ENCODE measurements around the gene NEB. TPM values are rescaled to one million over a fixed set of nuclear protein-coding genes. Genes with fewer than 3 reads are reported as not detected.
"Not testable (repeated sequence)": the region's sequence is repeated elsewhere in the genome, so short reads cannot be mapped to it uniquely, and the experiment has no call there.

Gene NEB
- total RNA-seq, 2 donors from 2014 or later: 0.57 to 1.8 TPM

- no peak for DNase-seq (ENCODE audit: low spot score)
- intact Hi-C loops (cut with DNase I): no loop called here
Measured at GRCh38 chr2:151665959-151666358, 68.3 kb downstream of the NEB start.

GRCh38 chr2:151664520-151664919 is 69.8 kb downstream of the NEB start:
- intact Hi-C loops (cut with DNase I): no loop called here

GRCh38 chr2:151661625-151662024 is 72.7 kb downstream of the NEB start:
- no peak for DNase-seq (ENCODE audit: low spot score)
- intact Hi-C loops (cut with DNase I): no loop called here

More at GRCh38 chr2:151664520-151664919, 69.8 kb downstream of the NEB start:
- DNase-seq (ENCODE audit: low spot score): no peak

GRCh38 chr2:151658081-151658480 is 76.2 kb downstream of the NEB start:
- intact Hi-C loops (cut with DNase I): no loop called here

GRCh38 chr2:151657667-151658076 is 76.6 kb downstream of the NEB start:
- intact Hi-C loops (cut with DNase I): no loop called here
- DNase-seq (ENCODE audit: low spot score): no peak

More at GRCh38 chr2:151658081-151658480, 76.2 kb downstream of the NEB start:
- DNase-seq (ENCODE audit: low spot score): no peak

GRCh38 chr2:151655663-151656398 is 78.4 kb downstream of the NEB start:
- intact Hi-C loops (cut with DNase I): no loop called here
- no peak for DNase-seq (ENCODE audit: low spot score)

DNA sequence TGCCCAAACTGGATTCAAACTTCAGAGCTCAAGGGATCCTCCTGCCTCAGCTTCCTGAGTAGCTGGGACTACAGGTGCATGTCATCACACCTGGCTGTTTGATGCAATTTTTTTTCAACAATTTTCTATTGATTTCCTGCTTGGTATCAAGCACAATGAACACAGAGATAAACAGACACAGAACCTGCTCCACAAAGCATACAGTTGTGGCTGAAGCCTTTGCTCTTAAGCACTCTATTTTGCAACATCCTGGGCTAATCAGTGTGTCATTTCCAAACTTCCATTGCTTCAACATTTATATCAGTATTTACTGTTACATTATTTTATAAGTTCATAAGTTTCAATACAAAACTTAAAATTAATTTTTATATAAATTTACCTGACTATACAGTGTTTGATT is 79.4 kb downstream of the NEB start:
- intact Hi-C loops (cut with DNase I): no loop called here
- no peak for DNase-seq (ENCODE audit: low spot score)

GRCh38 chr2:151654085-151654484 is 80.2 kb downstream of the NEB start:
- DNase-seq (ENCODE audit: low spot score): no peak
- intact Hi-C loops (cut with DNase I): no loop called here

- intact Hi-C loops (cut with DNase I): no loop called here
- no peak for DNase-seq (ENCODE audit: low spot score)
Measured at GRCh38 chr2:151651274-151651673, 83.0 kb downstream of the NEB start.

DNA sequence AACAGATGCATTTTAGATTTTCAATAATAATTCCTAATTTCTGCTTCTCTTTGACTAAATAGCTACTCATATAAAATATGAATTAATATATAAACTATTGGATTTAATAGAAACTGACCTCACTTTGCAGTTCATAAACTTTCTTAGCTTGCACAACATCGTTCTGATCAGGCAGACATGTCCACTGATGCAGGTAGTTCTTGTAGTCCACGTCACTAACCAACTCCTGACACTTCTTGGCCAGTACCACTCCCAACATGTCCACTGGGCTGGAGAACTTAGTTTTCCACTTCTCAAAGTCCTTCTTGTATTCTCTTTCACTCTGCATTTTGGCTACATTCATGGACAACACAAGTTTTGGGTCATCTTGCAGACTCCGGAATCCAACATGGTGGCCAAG is 83.8 kb downstream of the NEB start:
- intact Hi-C loops (cut with DNase I): no loop called here
- no peak for DNase-seq (ENCODE audit: low spot score)

- intact Hi-C loops (cut with DNase I): no loop called here
- no peak for DNase-seq (ENCODE audit: low spot score)
Measured at GRCh38 chr2:151649966-151650365, 84.3 kb downstream of the NEB start.

GRCh38 chr2:151649400-151649799 is 84.9 kb downstream of the NEB start:
- intact Hi-C loops (cut with DNase I): no loop called here
- no peak for DNase-seq (ENCODE audit: low spot score)

GRCh38 chr2:151646512-151646911 is 87.8 kb downstream of the NEB start:
- intact Hi-C loops (cut with DNase I); DNase-seq (ENCODE audit: low spot score): not testable (repeated sequence)

- no peak for DNase-seq (ENCODE audit: low spot score)
- intact Hi-C loops (cut with DNase I): no loop called here
Measured at GRCh38 chr2:151644580-151644979, 89.7 kb downstream of the NEB start.

DNA sequence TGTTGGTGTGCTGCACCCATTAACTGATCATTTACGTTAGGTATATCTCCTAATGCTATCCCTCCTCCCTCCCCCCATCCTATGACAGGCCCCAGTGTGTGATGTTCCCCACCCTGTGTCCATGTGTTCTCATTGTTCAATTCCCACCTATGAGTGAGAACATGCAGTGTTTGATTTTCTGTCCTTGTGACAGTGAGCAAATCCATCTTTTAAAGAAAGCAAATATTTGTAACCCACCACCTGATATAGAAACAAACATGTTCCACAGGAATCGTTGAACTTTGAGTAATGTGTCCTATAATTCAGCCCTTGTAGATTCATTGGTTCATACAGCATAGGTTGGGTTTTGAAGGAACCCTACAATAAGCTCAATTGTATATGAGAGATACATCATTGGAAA is 92.4 kb downstream of the NEB start:
- DNase-seq (ENCODE audit: low spot score): not testable (repeated sequence)

GRCh38 chr2:151640087-151640486 is 94.2 kb downstream of the NEB start:
- intact Hi-C loops (cut with DNase I): no loop called here
- DNase-seq (ENCODE audit: low spot score): no peak

More for the DNA sequence above, 92.4 kb downstream of the NEB start:
- intact Hi-C loops (cut with DNase I): not testable (repeated sequence)

DNA sequence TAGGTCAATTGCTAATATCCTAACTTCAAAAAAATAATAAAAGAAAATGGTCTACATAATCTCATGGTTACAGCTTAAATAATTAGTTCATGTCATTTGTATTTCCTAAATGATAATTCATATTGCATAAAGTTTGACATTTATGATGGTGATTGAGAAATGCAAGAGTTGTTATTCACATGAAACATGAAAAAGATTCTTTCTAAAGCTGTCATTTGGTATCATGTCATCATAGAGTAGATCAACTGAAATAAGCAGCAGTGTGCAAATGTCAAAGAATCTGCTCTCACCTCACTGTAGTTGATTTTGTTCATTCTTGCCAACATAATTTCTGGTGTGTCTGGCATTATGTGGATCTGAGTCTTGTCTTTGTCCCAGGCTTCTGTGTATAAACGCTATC is 95.3 kb downstream of the NEB start:
- no peak for DNase-seq (ENCODE audit: low spot score)
- intact Hi-C loops (cut with DNase I): no loop called here

DNA sequence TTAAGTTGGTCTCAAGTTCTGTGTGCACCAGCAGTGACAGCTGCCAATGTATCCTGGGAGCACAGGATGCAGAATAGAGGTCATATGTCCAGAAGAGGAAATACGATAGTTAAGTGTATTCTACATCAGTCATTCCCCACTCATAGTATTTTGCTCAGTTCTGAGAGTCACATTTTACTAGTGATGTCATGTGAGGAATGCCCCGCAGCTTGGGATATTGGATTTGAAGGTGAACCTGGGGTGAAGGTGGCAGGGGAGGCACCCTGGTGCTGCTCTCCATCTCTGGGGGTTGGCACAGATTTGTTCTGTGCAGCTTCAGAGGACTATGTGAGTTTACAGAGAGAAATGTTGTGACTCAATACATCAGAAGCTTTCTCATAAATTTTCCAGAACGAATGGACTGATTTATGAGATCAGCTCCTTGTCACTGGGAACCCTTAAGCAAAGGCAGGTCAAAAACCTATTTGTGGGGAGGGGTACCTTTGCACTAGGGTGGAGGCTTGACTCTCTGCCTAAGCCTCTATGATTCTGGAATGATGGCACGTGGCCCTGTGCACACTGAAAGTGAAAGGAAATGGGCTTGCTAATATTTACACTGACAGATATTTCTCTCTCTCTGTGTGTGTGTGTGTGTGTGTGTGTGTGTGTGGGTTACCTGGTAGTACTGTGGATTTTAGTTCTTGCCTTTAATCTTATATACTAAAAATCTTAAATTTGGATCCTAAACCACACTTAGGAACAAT is 95.9 kb downstream of the NEB start:
- DNase-seq (ENCODE audit: low spot score): no peak
- intact Hi-C loops (cut with DNase I): no loop called here

- no peak for DNase-seq (ENCODE audit: low spot score)
- intact Hi-C loops (cut with DNase I): no loop called here
Measured at GRCh38 chr2:151637271-151637781, 97.0 kb downstream of the NEB start.

- DNase-seq (ENCODE audit: low spot score): no peak
- intact Hi-C loops (cut with DNase I): no loop called here
Measured at GRCh38 chr2:151634736-151635467, 99.4 kb downstream of the NEB start.
